ENCODE measurements around the gene OR2B2. TPM values are rescaled to one million over a fixed set of nuclear protein-coding genes. Genes with fewer than 3 reads are reported as not detected.
A peak's percentile ranks its signal among the peaks of the same experiment; 100 is the strongest.

OR2B2 gene
- total RNA-seq, 6 donors from 2014 or later = not detected

DNA sequence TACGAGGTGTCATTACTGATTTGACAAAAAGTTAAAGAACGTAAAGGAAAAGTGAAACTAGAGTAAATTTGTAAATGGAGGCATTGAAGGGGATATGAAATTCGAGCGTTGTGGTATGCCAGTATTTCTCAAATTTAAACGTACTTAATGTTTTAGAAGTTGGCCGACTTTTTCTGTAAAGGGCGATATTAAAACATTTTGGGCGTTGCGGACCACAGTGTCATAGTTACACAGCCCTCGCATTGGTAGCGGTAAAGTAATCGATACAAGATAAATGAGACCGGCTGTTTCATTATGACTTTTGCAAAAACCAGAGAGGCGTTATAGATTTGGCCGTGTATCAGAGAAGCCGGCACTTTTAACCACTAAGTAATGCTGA lies 39.6 kb downstream of the OR2B2 start:
- H3K27me3 ChIP-seq = no peaks in the 10 kb centered on the region

DNA sequence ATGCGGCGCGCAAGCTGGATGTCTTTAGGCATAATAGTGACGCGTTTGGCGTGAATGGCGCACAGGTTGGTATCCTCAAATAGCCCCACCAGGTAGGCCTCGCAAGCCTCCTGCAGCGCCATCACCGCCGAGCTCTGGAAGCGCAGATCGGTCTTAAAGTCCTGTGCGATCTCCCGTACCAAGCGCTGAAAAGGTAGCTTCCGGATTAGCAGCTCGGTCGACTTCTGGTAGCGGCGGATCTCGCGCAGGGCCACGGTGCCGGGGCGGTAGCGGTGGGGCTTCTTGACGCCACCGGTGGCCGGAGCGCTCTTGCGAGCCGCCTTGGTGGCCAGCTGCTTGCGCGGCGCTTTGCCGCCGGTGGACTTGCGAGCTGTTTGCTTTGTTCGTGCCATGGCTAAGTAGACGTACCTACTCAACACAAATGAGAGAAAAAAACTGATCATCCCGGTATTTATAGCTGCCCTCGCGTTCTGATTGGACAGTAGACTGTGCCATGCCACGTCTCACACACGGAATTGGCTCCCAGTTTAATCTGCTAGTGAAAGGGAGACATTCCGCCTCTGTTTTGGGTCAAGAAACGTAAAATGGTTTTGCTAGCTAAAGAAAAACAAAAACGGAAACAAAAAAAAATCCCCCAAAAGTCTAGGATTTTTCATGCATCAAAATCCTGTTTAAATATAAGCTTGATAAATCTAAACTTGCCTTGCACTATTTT lies 40.1 kb downstream of the OR2B2 start:
- Histone ChIP-seq H3K9me3 (no peaks in the 10 kb centered on the region), H3K36me3 (no peaks in the 10 kb centered on the region), H3K4me3 (peak overlapping the region; percentile 47 to 58 (median 56)), H3K4me1 (peaks cover 7 to 29% (median 13%) of the 10 kb centered on the region in 4 donors), H3K27ac (peak overlapping the region; percentile 80 to 91 (median 86)), H3K27me3 (no peaks in the 10 kb centered on the region)
- peak; percentile 91 to 94 for ATAC-seq (ENCODE audit: low FRiP score in 2 of 2)
- 4% methylated on average over 11 to 47 of the region's 49 CpGs for WGBS, 2 donors
- peak; percentile 79 to 92 for DNase-seq
- TF ChIP-seq CTCF (IDR thresholded peaks at IDR 0.05) (peak in 3 of 6 experiments; percentile 9 to 39 (median 15)), POLR2A (IDR thresholded peaks at IDR 0.05) (peak in 3 of 4 donors; percentile 91 to 97 (median 92)), EP300 (IDR thresholded peaks at IDR 0.05) (peak in 1 of 4 donors; percentile 65), POLR2AphosphoS5 (IDR thresholded peaks at IDR 0.05) (peak; percentile 81 to 92)

More for the DNA sequence above, 39.6 kb downstream of the OR2B2 start:
- ATAC-seq (ENCODE audit: low FRiP score in 2 of 2) = peak in 1 of 2 donors; percentile 25
- no peak for DNase-seq
- H3K36me3 ChIP-seq = no peaks in the 10 kb centered on the region
- no peak for TF ChIP-seq EP300 (IDR thresholded peaks at IDR 0.05)
- TF ChIP-seq POLR2AphosphoS5 (IDR thresholded peaks at IDR 0.05) = no peak
- TF ChIP-seq POLR2A (IDR thresholded peaks at IDR 0.05) = no peak
- TF ChIP-seq CTCF (IDR thresholded peaks at IDR 0.05) = no peak
- peak overlapping the region; percentile 80 to 91 (median 86) for H3K27ac ChIP-seq
- H3K4me1 ChIP-seq = peaks cover 3 to 24% (median 9%) of the 10 kb centered on the region in 4 donors
- H3K9me3 ChIP-seq = no peaks in the 10 kb centered on the region
- 1 to 2% methylated on average over 16 of the region's 16 CpGs for WGBS, 2 donors
- peak overlapping the region; percentile 47 to 58 (median 56) for H3K4me3 ChIP-seq

DNA sequence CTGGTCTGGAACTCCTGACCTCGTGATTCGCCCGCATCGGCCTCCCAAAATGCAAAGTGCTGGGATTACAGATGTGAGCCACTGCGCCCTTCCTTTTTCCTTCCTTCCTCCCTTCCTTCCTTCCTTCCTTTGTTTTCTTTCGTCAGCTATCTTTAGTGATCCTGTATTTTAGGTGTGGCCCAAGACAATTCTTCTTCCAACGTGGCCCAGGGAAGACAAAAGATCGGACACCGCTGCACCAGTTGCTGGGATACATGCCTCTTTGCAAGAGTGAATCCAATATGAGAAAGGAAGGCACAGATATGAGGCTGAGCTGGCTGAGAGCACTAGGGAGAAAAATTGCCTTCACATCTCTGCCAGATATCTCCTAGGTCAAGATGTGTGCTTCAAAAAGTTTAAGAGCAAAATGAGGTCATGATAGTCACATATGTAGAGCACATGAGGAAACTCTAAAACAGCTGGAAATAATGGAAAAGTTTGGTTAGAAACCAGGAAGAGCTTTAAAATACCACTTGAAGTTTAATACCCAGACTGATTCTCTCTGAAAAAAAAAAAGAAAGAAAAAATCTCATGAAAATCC lies 41.8 kb downstream of the OR2B2 start:
- no peak for ATAC-seq (ENCODE audit: low FRiP score in 2 of 2)
- no peak for DNase-seq
- Histone ChIP-seq H3K9me3 (no peaks in the 10 kb centered on the region), H3K4me3 (no peak overlapping the region), H3K27me3 (no peaks in the 10 kb centered on the region), H3K27ac (no peak overlapping the region), H3K4me1 (peaks cover 23 to 46% (median 30%) of the 10 kb centered on the region in 4 donors), H3K36me3 (no peaks in the 10 kb centered on the region)
- 58 to 72% methylated on average over 9 of the region's 9 CpGs for WGBS, 2 donors
- TF ChIP-seq POLR2AphosphoS5 (IDR thresholded peaks at IDR 0.05) (no peak), CTCF (IDR thresholded peaks at IDR 0.05) (no peak), EP300 (IDR thresholded peaks at IDR 0.05) (no peak), POLR2A (IDR thresholded peaks at IDR 0.05) (no peak)

GRCh38 chr6:27868311-27868710 lies 43.9 kb downstream of the OR2B2 start:
- peaks cover 25 to 51% (median 29%) of the 10 kb centered on the region in 4 donors for H3K4me1 ChIP-seq
- H3K4me3 ChIP-seq = no peak overlapping the region
- DNase-seq = no peak
- no peaks in the 10 kb centered on the region for H3K9me3 ChIP-seq
- ATAC-seq (ENCODE audit: low FRiP score in 2 of 2) = no peak
- no peaks in the 10 kb centered on the region for H3K27me3 ChIP-seq
- 90 to 92% methylated on average over 3 of the region's 3 CpGs for WGBS, 2 donors
- no peak overlapping the region for H3K27ac ChIP-seq
- no peaks in the 10 kb centered on the region for H3K36me3 ChIP-seq
- TF ChIP-seq EP300 (IDR thresholded peaks at IDR 0.05) = no peak
- TF ChIP-seq CTCF (IDR thresholded peaks at IDR 0.05) = no peak
- TF ChIP-seq POLR2AphosphoS5 (IDR thresholded peaks at IDR 0.05) = no peak
- no peak for TF ChIP-seq POLR2A (IDR thresholded peaks at IDR 0.05)

All from upper lobe of left lung (tissue), 6 donors.